ENCODE data around the gene ABCC6. TPM values are rescaled to one million over a fixed set of nuclear protein-coding genes. Genes with fewer than 3 reads are reported as not detected.
"Not testable (repeated sequence)": the region's sequence is repeated elsewhere in the genome, so short reads cannot be mapped to it uniquely, and the experiment has no call there.

ABCC6 gene
- polyA plus RNA-seq, 1 experiment, result 1.2 TPM

DNA sequence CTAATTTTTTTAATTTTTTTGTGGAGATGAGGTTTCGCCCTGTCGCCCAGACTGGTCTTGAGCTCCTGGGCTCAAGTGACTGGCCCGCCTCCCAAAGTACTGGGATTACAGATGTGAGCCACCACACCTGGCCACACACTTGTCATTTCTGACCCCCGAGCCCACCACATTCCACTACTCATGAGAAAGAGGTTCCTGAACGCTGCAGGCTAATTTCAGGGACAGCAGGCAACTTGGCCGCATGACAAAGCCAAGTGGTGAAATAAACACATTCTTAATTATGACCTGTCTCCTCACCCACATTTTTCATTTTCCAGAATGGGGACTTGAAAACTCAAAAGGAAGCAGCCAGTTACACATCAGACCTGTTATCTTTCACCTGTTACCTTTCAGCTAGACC, 114.5 kb downstream of the ABCC6 start:
- POLR2A ChIA-PET, result no interaction called here
- H3K36me3 ChIP-seq (ENCODE audit: control insufficient read depth, insufficient read depth, low read length), result peaks cover 26% of the 10 kb centered on the region

GRCh38 chr16:16107839-16108238, 115.5 kb downstream of the ABCC6 start:
- Histone ChIP-seq H3K27me3 (ENCODE audit: control insufficient read depth, insufficient read depth, low read length) (no peaks in the 10 kb centered on the region), H3K36me3 (ENCODE audit: control insufficient read depth, insufficient read depth, low read length) (peaks cover 27% of the 10 kb centered on the region), H3K4me3 (ENCODE audit: low read depth, low read length) (no peak overlapping the region)
- ChIA-PET POLR2A (no interaction called here), CTCF (interaction anchor here (0.6 to 1.7 kb wide), 2 partner anchors 10 to 12 kb away, joined by 3 to 4 read pairs; no protein-coding TSS in a partner anchor)
- DNase-seq (ENCODE audit: low read depth), result no peak
- TF ChIP-seq CTCF (IDR thresholded peaks at IDR 0.05; ENCODE audit: insufficient read depth, low read depth, low read length), result no peak

More for the DNA sequence above, 114.5 kb downstream of the ABCC6 start:
- Histone ChIP-seq H3K4me3 (ENCODE audit: low read depth, low read length) (no peak overlapping the region), H3K27me3 (ENCODE audit: control insufficient read depth, insufficient read depth, low read length) (no peaks in the 10 kb centered on the region)
- CTCF ChIA-PET, result interaction anchor here (0.7 to 1.7 kb wide), 4 partner anchors 11 to 234 kb away, joined by 3 to 4 read pairs (median 3); no protein-coding TSS in a partner anchor
- no peak for TF ChIP-seq CTCF (IDR thresholded peaks at IDR 0.05; ENCODE audit: insufficient read depth, low read depth, low read length)
- no peak for DNase-seq (ENCODE audit: low read depth)

DNA sequence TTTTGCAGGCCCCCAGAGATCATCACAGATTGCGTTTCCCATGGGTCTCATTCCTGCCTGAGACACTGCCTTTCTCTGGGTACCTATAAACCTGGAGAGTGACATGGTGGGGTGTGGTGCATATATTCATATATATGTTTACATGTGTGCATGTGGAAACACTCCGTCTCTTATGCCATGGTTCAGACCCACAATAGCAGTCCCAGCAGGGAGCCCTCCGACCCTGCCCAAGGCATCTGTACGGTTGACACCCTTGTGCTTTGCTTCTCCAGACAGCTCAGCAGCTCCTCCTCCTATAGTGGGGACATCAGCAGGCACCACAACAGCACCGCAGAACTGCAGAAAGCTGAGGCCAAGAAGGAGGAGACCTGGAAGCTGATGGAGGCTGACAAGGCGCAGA, 116.8 kb downstream of the ABCC6 start:
- CTCF ChIA-PET, result interaction anchor here (0.7 kb wide), 1 partner anchor 232 kb away, joined by 3 read pairs; no protein-coding TSS in a partner anchor
- H3K36me3 ChIP-seq (ENCODE audit: control insufficient read depth, insufficient read depth, low read length), result peaks cover 24% of the 10 kb centered on the region
- no peak for DNase-seq (ENCODE audit: low read depth)
- H3K27me3 ChIP-seq (ENCODE audit: control insufficient read depth, insufficient read depth, low read length), result no peaks in the 10 kb centered on the region
- no peak overlapping the region for H3K4me3 ChIP-seq (ENCODE audit: low read depth, low read length)
- POLR2A ChIA-PET, result no interaction called here
- no peak for TF ChIP-seq CTCF (IDR thresholded peaks at IDR 0.05; ENCODE audit: insufficient read depth, low read depth, low read length)

DNA sequence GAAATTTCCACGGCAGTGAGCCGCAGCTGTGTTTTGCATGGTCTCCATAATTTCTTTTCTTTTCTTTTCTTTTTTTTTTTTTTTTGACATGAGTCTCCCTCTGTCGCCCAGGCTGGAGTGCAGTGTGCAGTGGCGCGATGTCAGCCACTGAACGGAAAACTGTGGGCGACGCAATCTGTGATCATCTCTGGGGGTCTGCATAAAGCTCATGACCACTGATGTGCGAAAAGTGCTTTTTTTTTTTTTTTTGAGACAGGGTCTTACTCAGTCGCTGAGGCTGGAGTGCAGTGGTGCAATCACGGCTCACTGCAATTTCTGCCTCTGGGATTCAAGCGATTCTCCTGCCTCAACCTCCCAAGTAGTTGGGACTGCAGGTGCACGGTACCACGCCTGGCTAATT, 117.6 kb downstream of the ABCC6 start:
- CTCF ChIA-PET, result no interaction called here
- H3K27me3 ChIP-seq (ENCODE audit: control insufficient read depth, insufficient read depth, low read length), result no peaks in the 10 kb centered on the region
- peaks cover 24% of the 10 kb centered on the region for H3K36me3 ChIP-seq (ENCODE audit: control insufficient read depth, insufficient read depth, low read length)
- POLR2A ChIA-PET, result no interaction called here
- TF ChIP-seq CTCF (IDR thresholded peaks at IDR 0.05; ENCODE audit: insufficient read depth, low read depth, low read length), result no peak
- DNase-seq (ENCODE audit: low read depth), result no peak
- H3K4me3 ChIP-seq (ENCODE audit: low read depth, low read length), result no peak overlapping the region

- H3K4me3 ChIP-seq (ENCODE audit: low read depth, low read length); H3K27me3 ChIP-seq (ENCODE audit: control insufficient read depth, insufficient read depth, low read length); DNase-seq (ENCODE audit: low read depth); POLR2A ChIA-PET: not testable (repeated sequence)
- H3K36me3 ChIP-seq (ENCODE audit: control insufficient read depth, insufficient read depth, low read length), result peaks cover 25% of the 10 kb centered on the region
- CTCF ChIA-PET, result interaction anchor here (0.9 kb wide), 1 partner anchor 37 kb away, joined by 3 read pairs; no protein-coding TSS in a partner anchor
Observed at GRCh38 chr16:16104804-16105141, 118.5 kb downstream of the ABCC6 start.

DNA sequence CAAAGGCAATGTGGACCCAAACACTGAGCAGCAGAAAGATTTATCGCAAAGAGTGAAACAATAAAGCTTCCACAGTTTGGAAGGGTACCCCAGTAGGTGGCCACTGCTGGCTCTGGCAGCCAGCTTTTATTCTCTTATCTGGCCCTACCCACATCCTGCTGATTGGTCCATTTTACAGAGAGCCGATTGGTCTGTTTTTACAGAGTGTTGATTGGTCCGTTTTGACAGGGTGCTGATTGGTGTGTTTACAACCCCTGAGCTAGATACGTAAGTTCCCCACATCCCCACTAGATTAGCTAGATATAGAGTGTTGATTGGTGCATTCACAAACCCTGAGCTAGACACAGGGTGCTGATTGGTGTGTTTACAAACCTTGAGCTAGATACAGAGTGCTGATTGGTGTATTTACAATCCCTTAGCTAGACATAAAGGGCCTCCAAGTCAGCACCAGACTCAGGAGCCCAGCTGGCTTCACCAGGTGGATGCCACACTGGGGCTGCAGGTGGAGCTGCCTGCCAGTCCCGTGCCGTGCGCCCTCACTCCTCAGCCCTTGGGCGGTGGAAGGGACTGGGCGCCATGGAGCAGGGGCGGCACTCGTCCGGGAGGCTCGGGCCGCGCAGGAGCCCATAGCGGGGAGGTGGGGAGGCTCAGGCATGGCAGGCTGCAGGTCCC, 119.0 kb downstream of the ABCC6 start:
- CTCF ChIA-PET, result interaction anchor here (0.9 to 1.0 kb wide), 2 partner anchors 23 to 36 kb away, joined by 3 to 4 read pairs; no protein-coding TSS in a partner anchor
- H3K27me3 ChIP-seq (ENCODE audit: control insufficient read depth, insufficient read depth, low read length); DNase-seq (ENCODE audit: low read depth); POLR2A ChIA-PET; H3K4me3 ChIP-seq (ENCODE audit: low read depth, low read length): not testable (repeated sequence)
- H3K36me3 ChIP-seq (ENCODE audit: control insufficient read depth, insufficient read depth, low read length), result peaks cover 22% of the 10 kb centered on the region

Measured in BJ (cell line).